ENCODE results near the gene NRG2.

DNA sequence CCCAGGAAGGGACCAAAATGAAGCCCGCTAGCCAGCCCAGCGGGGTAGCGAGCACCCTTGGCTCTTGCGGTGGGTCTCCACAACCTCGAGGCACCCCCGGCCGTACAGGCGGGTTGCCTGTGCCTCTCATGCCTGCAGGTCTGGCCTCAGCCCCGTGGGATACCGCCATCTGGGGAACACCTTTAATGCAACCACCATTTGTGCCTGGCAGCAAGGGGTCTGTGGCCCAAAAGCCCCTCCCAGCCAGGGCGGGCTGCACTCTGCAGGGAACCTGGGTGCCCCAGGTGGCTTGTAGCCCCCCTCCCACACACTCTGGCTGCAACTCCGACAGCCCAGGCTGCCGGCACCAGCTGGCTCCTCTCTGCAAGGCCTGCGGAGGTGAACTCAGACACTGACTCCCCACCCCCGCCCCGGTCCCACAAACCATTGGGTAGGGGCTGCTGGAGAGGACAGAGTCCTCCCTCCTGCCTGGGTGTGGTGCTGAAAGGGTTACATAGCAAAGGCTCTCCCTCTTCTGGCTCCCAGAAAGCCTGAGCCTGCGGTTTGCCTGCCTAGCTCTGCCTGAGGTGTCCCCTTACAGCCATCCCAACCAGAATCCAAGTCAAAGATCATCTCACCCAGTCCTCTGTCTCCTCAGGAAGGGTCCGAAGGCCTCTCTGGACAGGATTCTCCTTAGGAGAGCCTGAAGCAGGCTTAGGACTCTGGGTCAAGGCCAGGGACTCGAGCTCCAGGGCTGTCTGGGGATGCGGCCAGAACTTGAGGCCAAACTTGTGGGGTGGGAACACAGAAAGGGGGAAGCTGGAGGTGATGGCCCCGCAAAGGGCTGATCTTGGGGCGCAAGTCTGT is 138.1 kb downstream of the NRG2 start:
- no peak for TF ChIP-seq POLR2A (IDR thresholded peaks at IDR 0.05)
- TF ChIP-seq, protein P1, sequence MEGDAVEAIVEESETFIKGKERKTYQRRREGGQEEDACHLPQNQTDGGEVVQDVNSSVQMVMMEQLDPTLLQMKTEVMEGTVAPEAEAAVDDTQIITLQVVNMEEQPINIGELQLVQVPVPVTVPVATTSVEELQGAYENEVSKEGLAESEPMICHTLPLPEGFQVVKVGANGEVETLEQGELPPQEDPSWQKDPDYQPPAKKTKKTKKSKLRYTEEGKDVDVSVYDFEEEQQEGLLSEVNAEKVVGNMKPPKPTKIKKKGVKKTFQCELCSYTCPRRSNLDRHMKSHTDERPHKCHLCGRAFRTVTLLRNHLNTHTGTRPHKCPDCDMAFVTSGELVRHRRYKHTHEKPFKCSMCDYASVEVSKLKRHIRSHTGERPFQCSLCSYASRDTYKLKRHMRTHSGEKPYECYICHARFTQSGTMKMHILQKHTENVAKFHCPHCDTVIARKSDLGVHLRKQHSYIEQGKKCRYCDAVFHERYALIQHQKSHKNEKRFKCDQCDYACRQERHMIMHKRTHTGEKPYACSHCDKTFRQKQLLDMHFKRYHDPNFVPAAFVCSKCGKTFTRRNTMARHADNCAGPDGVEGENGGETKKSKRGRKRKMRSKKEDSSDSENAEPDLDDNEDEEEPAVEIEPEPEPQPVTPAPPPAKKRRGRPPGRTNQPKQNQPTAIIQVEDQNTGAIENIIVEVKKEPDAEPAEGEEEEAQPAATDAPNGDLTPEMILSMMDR (IDR thresholded peaks at IDR 0.05): no peak
